PC-9 (cell line): ENCODE results near the gene SFSWAP.

ENCODE experiments used
- EZH2 ChIP-seq: fragments of 200-600 bp; sonication (generic); IDR thresholded peaks from 2 replicates; pipeline ENCODE4 v1.8.0; 2017; ENCODE audit warnings: antibody characterized with exemption, low read depth
- TF ChIP-seq, protein P1 (sequence below): fragments of 200-600 bp; sonication (generic); conservative IDR thresholded peaks from 2 replicates; pipeline ENCODE4 v1.6.1; 2017; ENCODE audit warnings: mixed run types, antibody characterized with exemption, mild to moderate bottlenecking, moderate library complexity

DNA sequence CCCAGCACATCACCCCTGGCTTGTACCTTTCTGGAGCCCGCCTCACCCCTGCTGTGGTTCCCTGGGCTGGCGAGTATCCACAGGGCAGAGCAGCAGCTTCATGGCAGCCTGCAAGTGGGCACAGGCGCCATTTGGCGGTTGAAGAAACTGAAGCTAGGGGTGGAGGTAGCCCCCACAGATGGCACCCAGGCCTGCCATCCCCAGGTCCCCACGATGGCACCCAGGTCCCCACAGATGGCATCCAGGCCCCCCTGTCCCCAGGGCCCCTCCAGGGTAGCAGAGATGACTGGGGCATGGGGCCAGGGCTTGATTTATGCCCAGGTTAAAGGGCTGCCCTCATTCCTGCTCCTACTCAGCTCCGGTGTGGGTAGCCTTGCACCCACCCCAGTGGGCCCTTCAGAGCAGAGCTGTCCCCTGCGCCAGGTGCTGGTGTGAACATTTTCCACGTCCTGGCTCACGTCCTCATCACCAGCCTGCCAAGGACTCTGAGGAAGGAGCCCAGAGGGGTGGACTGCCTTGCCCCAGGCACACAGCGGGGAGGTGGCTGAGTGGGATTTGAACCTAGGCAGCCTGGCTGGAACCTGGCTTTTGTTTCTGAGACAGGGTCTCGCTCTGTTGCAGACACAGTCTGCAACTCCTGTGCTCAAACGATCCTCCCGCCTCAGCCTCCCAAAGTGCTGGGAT lies 126.0 kb downstream of the SFSWAP start:
- TF ChIP-seq, protein P1, sequence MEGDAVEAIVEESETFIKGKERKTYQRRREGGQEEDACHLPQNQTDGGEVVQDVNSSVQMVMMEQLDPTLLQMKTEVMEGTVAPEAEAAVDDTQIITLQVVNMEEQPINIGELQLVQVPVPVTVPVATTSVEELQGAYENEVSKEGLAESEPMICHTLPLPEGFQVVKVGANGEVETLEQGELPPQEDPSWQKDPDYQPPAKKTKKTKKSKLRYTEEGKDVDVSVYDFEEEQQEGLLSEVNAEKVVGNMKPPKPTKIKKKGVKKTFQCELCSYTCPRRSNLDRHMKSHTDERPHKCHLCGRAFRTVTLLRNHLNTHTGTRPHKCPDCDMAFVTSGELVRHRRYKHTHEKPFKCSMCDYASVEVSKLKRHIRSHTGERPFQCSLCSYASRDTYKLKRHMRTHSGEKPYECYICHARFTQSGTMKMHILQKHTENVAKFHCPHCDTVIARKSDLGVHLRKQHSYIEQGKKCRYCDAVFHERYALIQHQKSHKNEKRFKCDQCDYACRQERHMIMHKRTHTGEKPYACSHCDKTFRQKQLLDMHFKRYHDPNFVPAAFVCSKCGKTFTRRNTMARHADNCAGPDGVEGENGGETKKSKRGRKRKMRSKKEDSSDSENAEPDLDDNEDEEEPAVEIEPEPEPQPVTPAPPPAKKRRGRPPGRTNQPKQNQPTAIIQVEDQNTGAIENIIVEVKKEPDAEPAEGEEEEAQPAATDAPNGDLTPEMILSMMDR, result no peak
- no peak for TF ChIP-seq EZH2
